GM19240 (cell line): Measurements from ENCODE around the gene CILP2.

Experiments used
- DNase-seq: peaks from one replicate; pipeline ENCODE4 v3.0.0; 2011; ENCODE audit warnings: low spot score; ENCODE audit not compliant: insufficient read length

Gene CILP2

DNA sequence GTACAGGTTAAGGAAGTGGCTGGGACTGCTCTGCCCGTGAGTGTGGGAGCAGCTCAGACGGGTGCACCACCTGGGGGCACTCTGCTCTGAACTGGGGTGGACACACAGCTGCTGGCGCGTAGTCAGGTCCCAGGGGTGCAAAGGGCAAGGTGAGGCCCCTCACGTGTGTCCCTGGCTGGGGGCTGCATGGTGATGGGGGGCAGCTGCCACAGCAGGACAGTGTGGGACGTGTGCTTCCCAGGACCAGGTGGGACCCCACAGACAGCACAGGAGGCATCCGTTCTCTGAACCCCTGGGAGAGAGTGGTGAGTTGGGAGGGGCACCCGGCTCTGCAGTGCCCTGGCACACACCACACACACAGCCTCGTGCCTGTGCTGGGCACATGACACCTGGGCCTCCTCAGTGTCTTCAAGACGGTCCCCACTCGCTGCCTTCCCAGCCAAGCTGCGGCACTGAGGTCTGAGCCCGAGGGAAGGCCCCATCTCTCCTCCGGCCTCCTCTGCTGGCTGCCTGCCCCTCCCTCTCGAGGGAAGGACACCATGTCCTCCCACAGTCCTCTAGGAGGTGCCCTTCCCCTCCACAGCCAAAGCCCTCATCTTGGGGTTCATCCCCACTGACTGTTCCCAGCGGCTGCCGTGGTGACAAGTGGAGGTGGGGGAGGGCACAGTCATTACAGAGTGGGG, 24.7 kb downstream of the CILP2 start:
- no peak for DNase-seq

DNA sequence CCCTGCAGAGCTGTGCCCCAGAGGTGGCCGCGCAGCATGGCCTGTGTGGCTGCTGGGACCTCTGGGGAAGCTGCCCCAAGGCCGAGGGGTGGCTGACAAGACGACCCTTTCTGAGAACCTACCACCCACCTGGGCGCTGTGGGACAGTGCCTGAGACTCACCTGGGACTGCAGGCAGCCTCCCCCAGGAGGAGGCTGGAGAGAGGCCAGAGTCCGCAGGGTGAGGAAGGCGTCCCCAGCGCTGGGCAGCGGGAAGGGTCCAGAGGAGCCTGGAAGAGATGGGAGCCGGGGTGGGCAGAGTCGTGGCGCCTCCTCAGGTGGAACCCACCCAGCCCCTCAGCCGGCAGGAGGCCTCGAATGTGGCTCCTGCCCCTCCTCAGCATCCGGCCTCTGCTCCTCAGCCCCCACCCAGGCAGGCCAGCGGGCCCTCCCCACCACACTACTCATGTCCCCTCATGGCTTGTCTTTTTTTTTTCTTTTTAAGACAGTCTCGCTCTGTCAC, 25.3 kb downstream of the CILP2 start:
- DNase-seq, result no peak

- DNase-seq, result no peak
These were observed 28.2 kb downstream of the CILP2 start for GRCh38 chr19:19566306-19566705.

- no peak for DNase-seq
These were observed 29.3 kb downstream of the CILP2 start for GRCh38 chr19:19567391-19567790.

DNA sequence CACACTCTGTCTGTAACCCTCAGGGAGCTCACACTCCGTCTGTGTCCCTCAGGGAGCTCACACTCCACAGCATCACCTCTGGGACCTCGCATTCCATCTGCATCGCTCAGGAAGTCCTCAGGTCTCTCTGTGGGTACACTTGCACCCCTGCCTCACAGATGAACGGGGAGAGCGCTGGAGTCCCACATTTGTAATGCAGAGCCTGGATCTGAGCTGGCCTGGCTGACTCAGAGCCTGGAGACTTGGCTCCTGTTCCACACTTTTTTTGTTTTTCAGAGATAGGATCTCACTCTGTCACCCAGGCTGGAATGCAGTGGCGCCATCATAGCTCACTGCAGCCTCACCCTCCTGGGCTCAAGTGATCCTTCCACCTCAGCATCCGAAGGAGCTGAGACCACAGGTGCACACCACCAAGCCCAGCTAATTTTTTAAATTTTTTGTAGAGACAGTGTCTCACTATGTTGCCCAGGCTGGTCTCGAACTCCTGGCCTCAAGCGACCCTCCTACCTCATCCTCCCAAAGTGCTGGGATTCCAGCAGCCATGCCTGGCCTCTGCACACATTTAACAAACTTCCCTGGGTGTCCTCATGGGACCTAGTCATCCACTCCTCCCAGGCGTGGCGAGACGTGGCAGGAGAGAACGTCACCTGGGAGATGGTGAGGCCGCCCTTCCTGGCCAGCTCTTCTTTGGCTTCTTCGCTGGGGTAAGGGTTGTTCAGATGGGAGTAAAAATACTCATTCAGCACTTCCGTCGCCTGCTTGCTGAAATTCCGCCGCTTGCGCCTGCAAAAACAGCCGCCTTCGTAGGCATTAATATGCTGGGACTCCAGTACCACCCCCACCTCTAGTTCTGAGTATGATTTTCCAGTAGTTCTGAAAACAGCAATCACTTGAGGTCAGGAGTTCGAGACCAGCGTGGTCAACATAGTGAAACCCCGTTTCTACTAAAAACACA, 31.0 kb downstream of the CILP2 start:
- DNase-seq, result no peak

DNA sequence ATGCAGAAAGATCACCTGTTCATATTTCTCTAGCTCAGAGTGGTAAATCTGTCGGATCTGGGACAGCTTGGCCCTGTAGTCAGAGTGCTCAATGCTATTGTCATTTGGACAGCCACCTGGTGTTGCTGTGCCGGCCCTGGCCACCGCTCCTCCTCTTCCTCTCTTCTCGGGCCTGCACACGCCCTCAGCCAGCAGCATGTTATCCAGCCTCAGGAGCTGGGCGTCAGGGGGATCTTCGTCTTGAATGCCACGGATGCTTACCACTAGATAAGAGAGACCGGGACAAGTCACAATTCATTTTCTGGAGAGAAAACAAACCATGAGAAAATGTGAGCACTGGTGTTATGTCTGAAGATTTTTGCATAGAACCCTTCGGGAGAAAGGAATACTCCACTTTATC, 32.5 kb downstream of the CILP2 start:
- DNase-seq, result no peak

- no peak for DNase-seq
These were observed 33.2 kb downstream of the CILP2 start for GRCh38 chr19:19571071-19571786.

- DNase-seq, result no peak
These were observed 37.3 kb downstream of the CILP2 start for GRCh38 chr19:19575411-19575810.

GRCh38 chr19:19578252-19578651, 40.2 kb downstream of the CILP2 start:
- DNase-seq, result no peak

- no peak for DNase-seq
These were observed 41.7 kb downstream of the CILP2 start for GRCh38 chr19:19579533-19580361.

DNA sequence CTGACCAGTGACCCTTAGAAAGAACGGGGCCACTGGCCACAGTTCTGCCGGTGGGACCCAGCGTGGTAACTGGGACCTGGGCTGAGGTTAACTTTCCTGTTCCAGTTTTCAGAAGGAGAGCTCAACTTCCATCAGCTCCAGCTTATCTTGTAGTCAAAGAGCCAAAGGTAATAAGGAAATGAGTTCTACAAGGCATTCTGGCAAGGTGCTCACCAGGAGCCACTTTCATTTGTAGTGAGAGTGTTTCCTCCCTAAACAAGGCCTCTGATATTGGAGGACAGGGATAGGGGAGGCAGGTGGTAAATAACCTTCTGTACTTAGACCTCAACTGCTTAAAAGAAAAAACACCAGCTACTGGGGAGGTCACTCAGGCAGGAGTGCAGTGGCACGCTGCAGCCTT, 42.4 kb downstream of the CILP2 start:
- no peak for DNase-seq

DNA sequence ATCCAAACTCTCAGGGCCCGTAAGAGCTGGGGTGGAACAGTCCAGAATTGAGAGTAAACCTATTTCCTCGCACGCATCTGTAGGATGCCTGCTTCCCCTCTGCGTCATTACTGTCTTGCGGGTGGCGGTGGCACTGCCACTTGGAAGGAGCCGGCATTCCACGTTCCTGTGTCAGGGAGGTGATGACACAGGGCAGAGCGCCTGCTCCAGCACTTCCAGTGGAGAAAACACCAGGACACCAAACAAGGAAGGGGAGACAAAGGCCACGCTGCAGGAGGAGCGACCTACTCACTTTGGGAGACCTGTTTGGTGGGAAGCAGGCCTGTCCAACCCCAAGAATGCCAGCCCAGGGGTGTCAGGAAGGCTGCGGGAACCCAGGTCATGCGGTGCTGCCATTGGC, 43.3 kb downstream of the CILP2 start:
- DNase-seq, result no peak

DNA sequence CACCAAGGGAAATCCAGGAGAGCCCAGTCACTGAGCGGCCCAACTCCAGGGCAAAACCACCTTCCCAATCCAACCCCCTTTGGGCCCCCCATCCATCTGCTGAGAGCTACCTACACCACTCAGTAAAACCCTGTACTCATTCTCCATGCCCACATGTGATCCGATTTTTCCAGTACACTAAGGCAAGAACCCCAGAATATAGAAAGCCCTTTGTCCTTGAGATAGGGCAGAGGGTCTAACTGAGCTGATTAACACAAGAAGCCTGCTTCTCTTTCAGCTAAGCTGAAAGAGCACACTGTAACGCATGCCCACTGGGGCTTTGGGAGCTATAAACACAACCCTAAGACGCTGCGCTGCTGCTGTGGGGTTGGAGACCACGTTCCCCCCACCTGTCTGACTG, 44.4 kb downstream of the CILP2 start:
- no peak for DNase-seq

- DNase-seq, result no peak
These were observed 46.3 kb downstream of the CILP2 start for GRCh38 chr19:19584356-19584755.

DNA sequence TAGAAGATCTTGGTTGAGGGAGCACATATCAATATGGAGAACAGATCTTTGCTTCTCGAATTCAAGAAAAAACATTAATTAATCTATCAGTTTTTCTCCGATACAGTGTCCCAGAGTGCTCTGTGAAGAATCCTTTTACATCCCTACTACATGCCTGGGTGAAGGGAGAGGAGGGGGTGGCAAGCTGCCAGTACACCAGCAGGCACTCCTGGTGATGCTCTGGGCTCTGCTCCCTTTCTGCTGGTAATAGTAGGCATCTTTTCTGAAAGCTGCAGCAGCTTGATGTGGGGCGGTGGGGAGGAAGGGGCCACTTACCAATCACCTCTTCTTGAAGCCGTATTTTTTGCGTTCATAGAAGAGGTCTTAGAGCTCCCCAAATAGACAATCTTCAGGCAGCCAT, 49.7 kb downstream of the CILP2 start:
- DNase-seq, result no peak

GRCh38 chr19:19588546-19588945, 50.5 kb downstream of the CILP2 start:
- DNase-seq, result no peak

- DNase-seq, result no peak
These were observed 53.2 kb downstream of the CILP2 start for GRCh38 chr19:19591133-19591825.

DNA sequence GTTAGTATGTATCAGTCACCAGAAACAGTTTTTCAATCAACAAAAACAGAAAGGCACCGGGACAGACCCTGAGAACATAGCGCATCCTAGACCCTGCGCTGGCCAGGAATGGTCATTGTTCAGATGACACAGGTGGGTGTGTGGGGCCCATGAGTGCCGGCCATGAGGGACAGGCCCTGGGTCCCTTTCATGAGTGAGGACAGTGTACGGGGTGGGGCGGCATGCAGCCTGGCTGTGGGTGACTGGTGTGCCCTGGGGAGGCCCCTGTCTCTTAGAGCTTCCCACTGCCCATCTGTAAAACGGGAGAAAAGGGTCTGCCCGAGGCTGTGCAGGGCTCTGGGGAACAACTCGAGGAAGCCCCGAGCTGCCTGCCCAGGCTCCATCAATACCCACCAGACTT, 54.6 kb downstream of the CILP2 start:
- DNase-seq, result no peak

- DNase-seq, result no peak
These were observed 56.3 kb downstream of the CILP2 start for GRCh38 chr19:19594381-19594780.

DNA sequence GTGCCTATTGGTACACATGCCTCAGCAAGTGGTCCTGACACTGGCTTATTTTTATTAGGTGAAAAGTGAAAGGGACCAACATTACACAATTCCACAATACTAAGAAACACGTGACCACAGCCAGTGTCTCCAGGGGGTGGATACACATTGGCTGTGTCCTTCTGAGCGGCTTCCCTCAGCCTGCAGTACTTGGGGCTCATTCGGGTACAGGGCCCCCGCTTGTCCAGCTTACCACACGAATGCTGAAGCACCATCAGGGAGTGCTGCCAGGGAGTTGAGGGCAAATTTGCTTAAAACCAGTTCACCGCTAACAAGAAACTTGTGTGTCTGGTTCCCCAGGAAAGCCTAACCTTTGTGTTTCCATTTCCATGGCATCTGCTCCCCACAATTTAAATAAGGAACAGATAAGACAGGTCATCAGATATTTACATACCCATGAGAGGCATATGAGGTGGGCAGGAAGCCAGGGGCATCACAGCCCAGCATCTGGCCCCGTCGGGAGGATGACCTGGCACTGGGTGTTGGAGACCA, 57.2 kb downstream of the CILP2 start:
- no peak for DNase-seq
